ENCODE results near the gene TMEM200A. TPM values are rescaled to one million over a fixed set of nuclear protein-coding genes. Genes with fewer than 3 reads are reported as not detected.

Gene TMEM200A
- polyA plus RNA-seq, 3 donors: not detected

DNA sequence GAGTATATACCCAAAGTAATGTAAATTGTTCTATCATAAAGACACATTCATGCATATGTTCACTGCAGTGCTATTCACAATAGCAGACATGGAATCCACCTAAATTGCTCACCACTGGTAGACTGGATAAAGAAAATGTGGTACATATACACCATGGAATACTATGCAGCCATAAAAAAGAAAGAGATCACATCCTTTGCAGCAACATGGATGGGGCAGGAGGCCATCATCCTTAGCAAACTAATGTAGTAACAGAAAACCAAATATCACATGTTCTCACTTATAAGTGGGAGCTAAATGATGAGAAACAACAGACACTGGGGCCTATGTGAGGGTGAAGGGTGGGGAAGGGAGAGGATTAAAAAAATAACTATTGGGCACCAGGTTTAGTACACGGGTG lies 11.5 kb upstream of the TMEM200A start:
- H4K20me1 ChIP-seq (ENCODE audit: insufficient read depth, low read length): no peaks in the 10 kb centered on the region
- TF ChIP-seq CTCF (IDR thresholded peaks at IDR 0.05): no peak
- intact Hi-C loops (cut with micrococcal nuclease): no loop called here
- no peak for DNase-seq
- no peak overlapping the region for H3K27ac ChIP-seq (ENCODE audit: low read depth in 1 of 2, low read length in 2 of 2)
- Mint-ChIP-seq H3K9me3 (peaks cover 0 to 6% (median 2%) of the 10 kb centered on the region in 7 donors), H3K27ac (no peak overlapping the region), H3K4me3 (no peak overlapping the region), H3K27me3 (ENCODE audit: low read depth in 3 of 3) (peaks cover 0 to 8% (median 0%) of the 10 kb centered on the region in 3 donors), H3K4me1 (no peaks in the 10 kb centered on the region), H3K36me3 (no peaks in the 10 kb centered on the region)
- H3K9me3 ChIP-seq (replicated peaks in 1 of 2; ENCODE audit: control insufficient read depth in 1 of 2, insufficient read depth in 1 of 2, low read length in 2 of 2): no peaks in the 10 kb centered on the region
- no peak overlapping the region for H3K9ac ChIP-seq (ENCODE audit: insufficient read depth, low read length, poor library complexity, severe bottlenecking)
- H3K36me3 ChIP-seq (replicated peaks in 1 of 2; ENCODE audit: control insufficient read depth in 1 of 2, insufficient read depth in 2 of 2, low read length in 2 of 2): no peaks in the 10 kb centered on the region
- no peak overlapping the region for H2AFZ ChIP-seq (ENCODE audit: insufficient read depth, low read depth, low read length, poor library complexity, severe bottlenecking)
- H3K4me3 ChIP-seq (replicated peaks in 1 of 3; ENCODE audit: low read depth in 2 of 3, low read length in 3 of 3): no peak overlapping the region
- H3K79me2 ChIP-seq (ENCODE audit: insufficient read depth, low read length): no peaks in the 10 kb centered on the region
- H3K27me3 ChIP-seq (ENCODE audit: control insufficient read depth in 2 of 2, insufficient read depth in 2 of 2, low read length in 2 of 2): no peaks in the 10 kb centered on the region
- no peaks in the 10 kb centered on the region for H3K4me1 ChIP-seq (ENCODE audit: control insufficient read depth in 1 of 2, insufficient read depth in 2 of 2, low read length in 2 of 2)
- WGBS (ENCODE audit: insufficient coverage): no CpG with 5 or more reads among the region's 1 CpG
- H3K4me2 ChIP-seq (replicated peaks; ENCODE audit: extremely low read depth, low read length, poor library complexity, severe bottlenecking): no peak overlapping the region

- Histone ChIP-seq H3K4me3 (replicated peaks in 1 of 3; ENCODE audit: low read depth in 2 of 3, low read length in 3 of 3) (no peak overlapping the region), H2AFZ (ENCODE audit: insufficient read depth, low read depth, low read length, poor library complexity, severe bottlenecking) (no peak overlapping the region), H3K4me2 (replicated peaks; ENCODE audit: extremely low read depth, low read length, poor library complexity, severe bottlenecking) (no peak overlapping the region), H3K27ac (ENCODE audit: low read depth in 1 of 2, low read length in 2 of 2) (no peak overlapping the region), H3K9ac (ENCODE audit: insufficient read depth, low read length, poor library complexity, severe bottlenecking) (no peak overlapping the region), H3K79me2 (ENCODE audit: insufficient read depth, low read length) (no peaks in the 10 kb centered on the region), H3K27me3 (ENCODE audit: control insufficient read depth in 2 of 2, insufficient read depth in 2 of 2, low read length in 2 of 2) (no peaks in the 10 kb centered on the region), H3K4me1 (ENCODE audit: control insufficient read depth in 1 of 2, insufficient read depth in 2 of 2, low read length in 2 of 2) (no peaks in the 10 kb centered on the region), H4K20me1 (ENCODE audit: insufficient read depth, low read length) (no peaks in the 10 kb centered on the region), H3K9me3 (replicated peaks in 1 of 2; ENCODE audit: control insufficient read depth in 1 of 2, insufficient read depth in 1 of 2, low read length in 2 of 2) (no peaks in the 10 kb centered on the region), H3K36me3 (replicated peaks in 1 of 2; ENCODE audit: control insufficient read depth in 1 of 2, insufficient read depth in 2 of 2, low read length in 2 of 2) (no peaks in the 10 kb centered on the region)
- H3K4me3 Mint-ChIP-seq: no peak overlapping the region
- peaks cover 0 to 8% (median 0%) of the 10 kb centered on the region in 3 donors for H3K27me3 Mint-ChIP-seq (ENCODE audit: low read depth in 3 of 3)
- H3K27ac Mint-ChIP-seq: no peak overlapping the region
- TF ChIP-seq CTCF (IDR thresholded peaks at IDR 0.05): no peak
- H3K4me1 Mint-ChIP-seq: no peaks in the 10 kb centered on the region
- WGBS (ENCODE audit: insufficient coverage): 100% methylated on average over 1 of the region's 1 CpG
- no peaks in the 10 kb centered on the region for H3K36me3 Mint-ChIP-seq
- DNase-seq: no peak
- intact Hi-C loops (cut with micrococcal nuclease): no loop called here
- H3K9me3 Mint-ChIP-seq: peaks cover 0 to 4% (median 3%) of the 10 kb centered on the region in 7 donors
Measured at GRCh38 chr6:130355572-130355971, 10.2 kb upstream of the TMEM200A start.

Measured in CD14-positive monocyte (primary cell).